Raji (cell line): ENCODE results near the gene CAMTA1.

ENCODE experiments used
- POLR2A ChIP-seq: IDR thresholded peaks from 2 replicates; pipeline ENCODE4 v1.6.1; 2011; ENCODE audit warnings: low read depth, low read length, control low read depth; ENCODE audit not compliant: insufficient read depth

CAMTA1 gene, protein sequence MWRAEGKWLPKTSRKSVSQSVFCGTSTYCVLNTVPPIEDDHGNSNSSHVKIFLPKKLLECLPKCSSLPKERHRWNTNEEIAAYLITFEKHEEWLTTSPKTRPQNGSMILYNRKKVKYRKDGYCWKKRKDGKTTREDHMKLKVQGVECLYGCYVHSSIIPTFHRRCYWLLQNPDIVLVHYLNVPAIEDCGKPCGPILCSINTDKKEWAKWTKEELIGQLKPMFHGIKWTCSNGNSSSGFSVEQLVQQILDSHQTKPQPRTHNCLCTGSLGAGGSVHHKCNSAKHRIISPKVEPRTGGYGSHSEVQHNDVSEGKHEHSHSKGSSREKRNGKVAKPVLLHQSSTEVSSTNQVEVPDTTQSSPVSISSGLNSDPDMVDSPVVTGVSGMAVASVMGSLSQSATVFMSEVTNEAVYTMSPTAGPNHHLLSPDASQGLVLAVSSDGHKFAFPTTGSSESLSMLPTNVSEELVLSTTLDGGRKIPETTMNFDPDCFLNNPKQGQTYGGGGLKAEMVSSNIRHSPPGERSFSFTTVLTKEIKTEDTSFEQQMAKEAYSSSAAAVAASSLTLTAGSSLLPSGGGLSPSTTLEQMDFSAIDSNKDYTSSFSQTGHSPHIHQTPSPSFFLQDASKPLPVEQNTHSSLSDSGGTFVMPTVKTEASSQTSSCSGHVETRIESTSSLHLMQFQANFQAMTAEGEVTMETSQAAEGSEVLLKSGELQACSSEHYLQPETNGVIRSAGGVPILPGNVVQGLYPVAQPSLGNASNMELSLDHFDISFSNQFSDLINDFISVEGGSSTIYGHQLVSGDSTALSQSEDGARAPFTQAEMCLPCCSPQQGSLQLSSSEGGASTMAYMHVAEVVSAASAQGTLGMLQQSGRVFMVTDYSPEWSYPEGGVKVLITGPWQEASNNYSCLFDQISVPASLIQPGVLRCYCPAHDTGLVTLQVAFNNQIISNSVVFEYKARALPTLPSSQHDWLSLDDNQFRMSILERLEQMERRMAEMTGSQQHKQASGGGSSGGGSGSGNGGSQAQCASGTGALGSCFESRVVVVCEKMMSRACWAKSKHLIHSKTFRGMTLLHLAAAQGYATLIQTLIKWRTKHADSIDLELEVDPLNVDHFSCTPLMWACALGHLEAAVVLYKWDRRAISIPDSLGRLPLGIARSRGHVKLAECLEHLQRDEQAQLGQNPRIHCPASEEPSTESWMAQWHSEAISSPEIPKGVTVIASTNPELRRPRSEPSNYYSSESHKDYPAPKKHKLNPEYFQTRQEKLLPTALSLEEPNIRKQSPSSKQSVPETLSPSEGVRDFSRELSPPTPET (N-terminal part only)

GRCh38 chr1:6785318-6785727 lies at the start of gene CAMTA1:
TSS of gene CAMTA1 (plus strand) at chr1:6785454. CDS start at chr1:6785531, 77 bp downstream.
- no peak for TF ChIP-seq POLR2A

- TF ChIP-seq POLR2A = no peak
Observed at GRCh38 chr1:6738987-6739676, 46.1 kb upstream of the CAMTA1 start.

- TF ChIP-seq POLR2A = no peak
Observed at GRCh38 chr1:6743189-6744101, 41.8 kb upstream of the CAMTA1 start.

DNA sequence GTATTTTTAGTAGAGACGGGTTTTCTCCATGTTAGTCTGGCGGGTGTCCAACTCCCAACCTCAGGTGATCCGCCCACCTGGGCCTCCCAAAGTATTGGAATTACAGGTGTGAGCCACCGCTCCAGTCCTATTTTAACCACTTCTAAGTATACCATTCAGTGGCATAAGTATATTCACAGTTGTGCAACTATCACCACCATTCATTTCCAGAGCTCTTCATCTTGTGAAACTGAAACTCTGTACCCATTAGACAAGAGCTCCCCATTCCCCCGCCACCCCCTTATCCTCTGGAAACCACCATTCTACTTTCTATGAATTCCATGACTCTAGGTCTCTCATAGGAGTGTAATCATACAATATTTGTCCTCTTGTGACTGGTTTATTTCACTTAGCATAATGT lies 40.2 kb upstream of the CAMTA1 start:
- TF ChIP-seq POLR2A = no peak

- no peak for TF ChIP-seq POLR2A
Observed at GRCh38 chr1:6747674-6748073, 37.6 kb upstream of the CAMTA1 start.

GRCh38 chr1:6750490-6750889 lies 34.8 kb upstream of the CAMTA1 start:
- no peak for TF ChIP-seq POLR2A

- TF ChIP-seq POLR2A = no peak
Observed at GRCh38 chr1:6753320-6754140, 31.7 kb upstream of the CAMTA1 start.

DNA sequence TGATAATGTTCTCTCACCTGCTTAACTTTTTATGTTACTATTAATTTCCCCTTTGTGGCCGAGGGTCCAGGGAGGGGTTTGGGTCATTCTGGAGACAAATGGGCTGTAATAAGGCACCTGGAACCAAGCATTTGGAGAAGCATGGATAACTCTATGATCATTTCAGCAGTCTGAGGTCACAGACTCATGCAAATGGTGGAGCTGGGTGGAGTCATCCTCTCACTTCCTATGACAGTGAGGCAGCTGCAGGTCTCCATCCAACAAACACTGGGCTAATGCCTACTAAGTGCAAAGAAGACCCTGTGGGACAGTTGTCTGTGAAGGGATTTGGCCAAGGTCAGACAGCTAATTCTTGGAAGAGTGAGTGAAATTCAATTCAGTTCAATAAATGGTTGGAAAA lies 28.8 kb upstream of the CAMTA1 start:
- TF ChIP-seq POLR2A = 0 out of 2 replicates have a peak, but pooled peaks have one; percentile 16

DNA sequence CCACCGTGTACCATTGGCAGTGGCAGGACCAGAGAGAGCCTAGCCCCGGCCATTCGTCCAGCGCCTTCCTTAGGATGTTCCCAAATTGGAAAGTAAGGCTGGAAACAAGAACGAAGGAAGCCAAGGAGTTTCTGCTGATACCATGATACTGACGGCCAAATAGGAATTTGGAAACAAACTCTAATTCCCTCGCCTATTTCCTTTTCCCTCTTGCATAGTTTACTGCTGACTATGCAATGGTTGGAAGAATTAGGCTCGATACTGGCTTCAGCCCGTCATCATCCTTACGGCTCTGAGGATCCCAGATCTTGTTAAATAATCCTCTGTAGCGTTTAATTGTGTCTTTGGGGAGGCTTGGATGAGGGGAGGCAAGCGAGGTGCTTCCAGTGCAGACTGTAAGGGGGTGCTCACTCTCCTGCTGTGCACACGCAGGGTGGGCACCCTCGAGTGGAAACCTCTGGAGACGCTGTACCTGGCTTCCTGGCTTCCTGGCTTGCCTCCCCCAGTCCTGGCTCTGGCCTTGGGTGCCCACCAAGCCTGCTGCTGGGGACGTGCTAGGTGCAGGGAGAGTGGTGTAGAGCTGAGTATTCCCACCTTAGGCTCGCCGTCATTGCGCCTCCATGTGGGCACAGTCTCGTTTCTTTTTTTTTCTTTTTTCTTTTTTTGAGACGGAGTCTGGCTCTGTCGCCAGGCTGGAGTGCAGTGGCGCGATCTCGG lies 27.4 kb upstream of the CAMTA1 start:
- TF ChIP-seq POLR2A = no peak

DNA sequence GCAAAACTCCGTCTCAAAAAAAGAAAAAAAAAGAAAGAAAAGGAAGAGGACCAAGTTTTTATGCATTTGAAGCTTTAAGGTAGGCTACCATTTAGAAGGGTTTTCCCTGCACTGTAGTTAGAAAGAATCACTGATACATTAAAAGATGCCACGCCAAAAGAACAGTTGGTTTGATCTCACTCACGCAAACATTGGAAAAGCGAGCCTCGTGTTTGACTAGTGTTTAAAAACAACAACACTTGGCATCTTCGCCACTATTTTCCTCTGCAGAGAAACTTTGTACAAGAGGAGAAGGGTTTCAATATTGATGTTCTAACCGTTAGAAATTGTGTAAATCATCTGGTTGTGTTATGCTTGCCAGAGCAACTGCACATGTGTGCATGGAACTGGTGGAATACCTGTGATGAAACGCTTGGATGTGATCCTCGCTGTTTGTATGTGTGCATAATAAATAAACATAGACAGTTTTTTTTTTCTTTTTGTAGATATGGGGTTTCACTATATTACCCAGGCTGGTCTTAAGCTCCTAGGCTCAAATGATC lies 24.0 kb upstream of the CAMTA1 start:
- no peak for TF ChIP-seq POLR2A

DNA sequence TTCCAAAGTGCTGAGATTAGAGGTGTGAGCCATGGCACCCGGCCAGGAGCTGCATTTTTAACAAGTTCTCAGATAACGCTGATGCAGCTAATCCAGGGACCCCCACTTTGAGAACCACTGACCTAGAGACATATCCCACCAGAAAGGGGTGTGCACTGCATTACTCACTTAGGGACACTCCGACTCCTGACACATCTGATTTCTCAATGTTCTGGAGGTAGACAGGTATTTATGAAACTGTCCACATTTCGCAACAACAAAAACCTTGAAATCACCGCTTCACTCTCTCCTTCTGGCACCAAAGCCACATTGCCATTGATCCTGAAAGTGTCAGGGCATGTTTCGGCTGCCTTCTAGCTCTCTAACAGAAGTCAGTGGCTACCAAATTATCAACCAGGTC lies 23.2 kb upstream of the CAMTA1 start:
- no peak for TF ChIP-seq POLR2A
